IPS-NIHi7 (cell line): Measurements from ENCODE around the gene GP1BB.
A peak's percentile ranks its signal among the peaks of the same experiment; 100 is the strongest.

Experiments
- DNase-seq: peaks from one replicate; pipeline ENCODE4 v3.0.0; 2012; ENCODE audit warnings: mixed read lengths; ENCODE audit errors: extremely low spot score

The GP1BB gene

DNA sequence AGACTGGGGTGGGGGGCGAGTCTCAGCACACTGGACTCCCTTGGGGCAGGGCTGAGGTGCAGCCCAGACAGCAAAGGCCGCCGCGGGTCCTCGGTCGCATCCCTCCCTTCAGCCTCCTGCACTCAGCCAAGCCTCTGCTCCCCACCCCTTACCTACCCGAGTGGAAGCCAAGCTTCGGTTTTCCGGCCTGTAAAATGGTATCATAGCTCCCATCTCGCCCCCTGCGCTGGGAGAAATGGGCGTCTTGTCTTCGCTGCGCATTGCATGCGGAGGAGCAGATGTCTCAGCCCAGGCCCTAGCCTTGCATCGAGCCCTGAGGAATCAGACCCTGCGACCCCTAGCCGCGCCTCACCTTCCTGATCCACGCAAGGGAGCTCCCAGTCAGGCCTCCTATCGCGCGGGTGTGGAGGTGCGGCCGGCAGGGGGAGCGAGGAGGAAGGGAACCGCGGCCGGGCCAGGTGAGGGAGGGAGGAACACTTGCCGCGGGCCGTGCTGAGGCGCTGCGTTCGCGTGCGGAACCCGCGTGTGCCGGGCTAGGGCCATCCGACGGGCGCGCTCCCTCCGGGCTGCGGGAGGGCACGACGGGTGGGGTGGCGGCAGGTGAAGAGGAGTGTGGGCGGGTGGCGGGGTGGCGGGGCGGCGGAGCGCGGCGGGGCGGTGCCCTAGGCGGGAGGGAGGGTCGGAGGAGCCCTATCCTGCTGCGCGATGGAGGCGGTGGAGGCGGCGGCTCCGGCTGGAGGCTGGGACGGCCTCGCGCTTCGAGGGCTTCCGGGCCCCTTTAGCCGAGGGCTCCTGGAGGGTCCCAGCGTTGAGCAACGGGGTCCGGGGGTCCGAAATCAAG is 33.2 kb downstream of the GP1BB start:
- peak; percentile 58 for DNase-seq

DNA sequence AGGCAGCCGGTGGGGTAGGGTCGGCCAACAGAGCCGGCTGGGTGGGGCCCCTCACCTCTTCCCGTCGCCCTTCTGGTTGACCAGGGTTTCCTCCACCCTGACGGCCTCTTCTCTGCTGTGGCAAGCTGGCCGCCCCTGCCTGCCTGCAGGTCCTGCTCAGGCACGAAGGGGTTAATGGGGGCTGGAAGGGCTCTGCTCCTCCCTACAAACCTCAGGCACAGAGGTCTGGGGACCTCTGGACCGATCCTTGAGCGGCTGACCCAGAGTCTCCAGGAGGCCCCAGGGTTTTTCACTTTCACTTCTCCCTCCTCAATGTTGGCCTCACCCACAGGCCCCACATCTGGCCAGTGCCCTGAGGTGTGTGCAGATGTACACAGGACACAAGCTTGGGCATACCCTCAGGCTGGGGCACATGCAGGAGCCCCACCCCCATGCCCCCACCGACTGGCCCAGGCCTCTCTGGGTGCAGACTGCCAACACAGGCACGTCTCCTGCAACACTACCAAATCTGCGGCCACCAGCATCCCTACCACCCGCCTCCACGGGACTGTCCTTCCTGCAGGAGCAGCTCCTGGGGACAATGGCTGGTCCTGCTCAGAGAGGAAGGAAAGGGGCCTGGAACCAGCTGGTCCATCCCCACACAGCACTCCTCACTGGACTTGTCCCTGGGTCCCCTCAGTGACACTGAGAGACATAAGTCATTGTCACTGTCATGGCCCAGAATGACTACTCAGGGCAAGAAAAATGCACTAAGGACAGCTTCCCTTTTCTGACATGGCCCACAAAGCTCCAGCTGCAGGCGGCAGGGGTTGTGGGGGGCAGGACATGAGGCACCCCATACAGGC is 34.0 kb downstream of the GP1BB start:
- DNase-seq: no peak

DNA sequence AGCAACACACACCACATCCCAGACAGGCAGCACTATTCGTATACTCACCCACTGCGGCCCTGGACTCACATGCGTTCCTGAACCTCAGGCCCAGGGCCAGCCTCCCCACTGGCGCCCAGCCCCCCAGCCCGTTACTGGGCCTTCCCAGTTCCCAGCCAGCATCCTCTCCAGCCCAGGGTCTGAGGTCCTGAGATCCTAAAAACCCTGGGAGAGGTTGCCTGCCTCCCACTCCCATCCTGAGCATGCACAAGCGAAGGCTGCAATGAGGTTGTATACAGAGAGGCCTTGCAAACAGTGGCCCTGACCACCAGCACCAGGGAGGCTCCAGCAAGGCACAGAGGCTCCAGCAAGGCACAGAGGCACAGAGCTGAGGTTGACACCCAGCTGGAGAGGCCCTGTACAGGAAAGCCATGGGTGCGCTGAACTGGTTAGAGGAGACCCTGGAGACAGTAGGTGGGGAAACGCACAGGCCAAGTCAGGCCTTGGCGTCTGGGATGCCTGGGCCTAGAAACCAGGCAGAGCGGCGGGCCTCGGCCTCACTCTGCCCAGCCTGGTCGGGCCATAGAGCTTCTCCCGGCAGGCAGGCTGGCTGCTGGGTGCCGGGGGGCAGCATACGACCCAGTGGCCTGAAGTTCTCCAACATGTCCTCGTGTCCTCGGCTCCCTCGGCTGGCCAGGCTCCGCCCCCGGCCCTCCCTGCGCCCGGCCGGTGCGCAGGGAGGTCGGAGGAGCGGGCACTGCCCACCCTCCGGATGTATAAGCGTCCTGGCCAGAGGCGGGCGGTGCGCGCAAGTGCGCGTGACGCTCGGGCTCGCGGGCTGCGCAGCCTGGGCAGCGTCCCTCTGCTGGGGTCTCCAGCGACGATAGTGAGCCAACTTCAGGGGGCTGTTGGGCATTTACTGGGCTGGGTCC is 34.9 kb downstream of the GP1BB start:
- no peak for DNase-seq

DNA sequence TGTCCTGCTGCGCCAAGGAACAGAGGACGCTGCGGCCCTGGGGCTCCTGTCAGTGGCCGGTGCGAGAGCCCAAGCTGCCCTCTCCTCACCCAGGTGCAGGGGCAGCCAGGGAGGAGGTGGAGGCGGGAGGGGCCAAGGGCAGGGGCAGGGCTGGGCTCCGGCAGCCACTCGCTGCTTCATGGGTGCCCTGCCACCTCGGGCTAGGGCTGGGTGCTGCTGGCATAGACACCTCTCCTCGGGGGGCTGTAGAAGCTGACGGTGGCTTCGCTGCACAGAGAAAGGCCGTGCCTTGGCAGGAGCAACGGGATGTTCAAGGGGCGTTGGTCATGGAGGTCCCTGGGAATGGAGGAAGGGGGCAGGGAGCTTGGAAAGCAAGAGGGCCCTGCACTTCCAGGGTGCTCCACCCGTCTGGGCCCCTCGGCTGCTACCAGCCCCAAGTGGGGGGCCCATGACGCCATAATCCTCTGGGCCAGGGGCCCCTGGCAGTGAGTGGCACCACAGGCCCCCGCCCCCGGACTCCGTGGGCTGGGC is 35.6 kb downstream of the GP1BB start:
- no peak for DNase-seq

DNA sequence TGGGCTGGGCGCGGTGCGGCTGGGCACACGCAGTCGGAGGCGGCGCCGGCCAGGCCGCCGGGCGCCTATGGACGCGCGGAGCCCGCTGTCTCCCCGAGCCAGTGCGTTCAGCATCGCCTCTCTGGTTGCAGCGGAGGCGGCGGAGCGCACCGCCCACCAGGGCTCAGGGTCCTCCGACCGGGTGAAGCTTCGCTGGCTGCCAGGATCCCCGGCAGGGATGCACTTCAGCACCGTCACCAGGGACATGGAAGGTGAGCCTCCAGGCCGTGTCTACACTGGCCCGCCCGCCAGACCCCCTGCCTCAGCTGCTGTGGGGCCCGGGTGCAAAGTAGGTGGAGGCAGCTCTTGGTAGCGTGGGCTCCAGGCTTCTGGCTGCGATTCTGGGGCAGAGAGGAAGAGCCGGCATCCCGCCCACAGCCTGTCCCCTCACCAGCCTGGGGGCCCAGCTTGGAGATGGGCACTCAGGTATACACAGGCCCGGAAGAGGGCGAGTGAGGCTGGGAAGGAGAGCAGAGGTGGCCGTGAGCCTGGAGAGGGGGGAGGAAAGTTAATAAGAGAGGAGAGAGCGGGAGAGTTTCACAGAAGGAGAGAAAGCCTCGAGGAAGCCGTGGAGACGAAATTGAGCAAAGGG is 36.2 kb downstream of the GP1BB start:
- DNase-seq: no peak

DNA sequence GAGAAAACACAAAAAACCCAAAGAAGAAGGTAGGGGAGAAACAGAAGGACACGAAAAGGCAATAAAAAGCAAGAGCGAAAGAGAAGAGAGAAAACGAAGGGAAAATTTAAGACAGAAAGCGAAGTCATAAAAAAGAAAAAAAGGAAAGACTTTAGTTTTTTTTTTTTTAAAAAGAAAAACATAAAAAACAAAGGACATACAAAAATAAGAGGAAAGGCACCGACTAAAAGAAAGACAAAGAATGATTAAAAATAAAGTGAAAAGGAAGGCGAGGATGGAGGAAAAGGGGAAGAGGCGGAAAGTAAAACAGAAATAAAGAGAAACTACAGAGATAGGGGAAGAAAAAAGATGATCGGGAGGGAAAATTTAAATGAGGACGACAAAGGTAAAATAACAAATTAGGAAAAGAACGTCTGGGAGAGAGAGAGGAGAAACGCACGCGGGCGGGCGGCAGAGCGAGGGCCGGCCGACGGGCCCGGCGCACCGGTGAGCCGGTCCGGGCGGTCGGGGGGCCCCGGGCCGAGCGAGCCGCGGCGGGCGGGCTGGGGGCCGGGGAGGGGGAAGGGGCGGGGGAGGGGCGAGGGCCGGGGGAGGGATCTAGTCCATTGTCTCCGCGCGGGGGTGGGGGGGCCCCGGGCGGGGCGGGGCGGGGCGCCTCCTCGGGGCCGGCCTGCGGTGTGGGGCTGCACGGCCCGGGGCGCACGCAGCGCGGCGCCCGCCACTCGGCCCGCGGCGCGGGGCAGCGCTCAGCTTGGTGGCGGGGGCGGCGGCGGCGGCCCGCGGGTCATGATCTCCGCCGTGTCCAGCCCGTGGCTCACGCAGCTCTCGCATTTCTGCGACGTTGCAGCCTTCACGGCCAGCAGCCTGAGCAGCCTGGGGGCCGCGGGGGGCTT is 37.0 kb downstream of the GP1BB start, which contains the start of gene TBX1:
TBX1 (plus strand) TSS at position 721 of the 893 bp plus-strand sequence; CDS start at position 787, 66 bp downstream.
- DNase-seq: no peak

DNA sequence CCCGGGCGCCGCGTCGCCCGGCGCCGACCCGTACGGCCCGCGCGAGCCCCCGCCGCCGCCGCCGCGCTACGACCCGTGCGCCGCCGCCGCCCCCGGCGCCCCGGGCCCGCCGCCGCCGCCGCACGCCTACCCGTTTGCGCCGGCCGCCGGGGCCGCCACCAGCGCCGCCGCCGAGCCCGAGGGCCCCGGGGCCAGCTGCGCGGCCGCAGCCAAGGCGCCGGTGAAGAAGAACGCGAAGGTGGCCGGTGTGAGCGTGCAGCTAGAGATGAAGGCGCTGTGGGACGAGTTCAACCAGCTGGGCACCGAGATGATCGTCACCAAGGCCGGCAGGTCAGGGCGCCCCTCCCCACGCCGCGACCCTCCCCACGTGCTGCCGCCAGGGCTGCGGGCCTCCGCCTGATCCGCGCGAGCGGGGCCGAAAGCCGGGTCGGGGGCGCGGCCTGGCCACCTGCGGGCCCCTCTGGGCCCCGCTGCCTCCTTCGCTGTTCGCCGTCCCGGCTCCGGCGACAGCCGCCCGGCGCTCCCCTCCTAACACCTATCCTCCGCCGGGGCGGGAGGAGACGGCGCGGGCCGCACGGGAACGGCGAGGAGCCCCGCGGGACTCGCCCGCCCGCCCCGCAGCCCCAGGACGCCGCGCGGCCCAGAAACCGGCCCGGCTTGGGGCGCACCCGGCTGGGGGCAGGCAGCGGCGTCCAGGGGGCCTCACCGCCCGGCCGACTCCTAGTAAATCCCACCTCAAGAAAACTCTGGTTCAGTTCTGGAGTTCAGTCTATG is 37.8 kb downstream of the GP1BB start:
- no peak for DNase-seq

DNA sequence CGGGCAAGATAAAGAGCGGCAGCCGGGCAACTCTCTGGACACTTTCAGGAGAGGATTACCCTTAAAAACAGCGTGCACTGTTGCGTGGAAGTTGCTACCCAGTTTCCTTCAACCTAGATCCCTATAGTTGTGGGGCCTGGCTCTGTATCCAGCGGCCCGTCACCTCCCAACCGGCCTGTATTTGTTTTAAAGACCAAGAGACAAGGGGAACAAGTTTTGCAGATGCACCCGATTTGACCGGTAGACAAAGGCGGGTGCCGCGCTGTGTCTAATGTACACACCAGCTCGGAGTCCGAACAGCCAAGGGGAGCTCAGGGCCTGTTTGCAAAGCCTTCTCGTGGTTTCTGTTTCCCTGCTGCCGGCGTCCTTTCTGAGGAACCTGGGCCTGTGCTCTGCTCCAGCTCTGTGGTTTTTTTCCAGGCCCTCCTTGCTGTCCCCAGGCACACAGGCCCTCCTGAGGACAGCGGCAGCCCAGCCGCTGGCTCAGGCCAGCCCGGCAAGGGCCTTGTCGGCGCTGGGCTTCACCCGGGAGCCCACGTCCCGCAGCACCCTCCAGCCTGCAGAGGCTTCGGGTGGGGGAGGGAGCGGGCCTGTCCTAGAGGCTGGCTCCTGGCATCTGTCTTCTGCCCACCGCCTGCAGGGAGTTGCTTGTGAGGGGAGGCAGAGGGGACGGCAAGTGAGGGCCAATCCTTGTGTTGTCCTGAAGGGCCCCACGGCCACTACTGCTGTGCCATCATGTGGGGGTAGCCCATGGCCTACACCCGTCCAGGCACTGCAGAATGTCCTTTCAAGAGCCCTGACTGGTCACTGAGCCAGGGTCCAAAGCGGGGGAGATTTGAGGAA is 38.6 kb downstream of the GP1BB start:
- DNase-seq: no peak

DNA sequence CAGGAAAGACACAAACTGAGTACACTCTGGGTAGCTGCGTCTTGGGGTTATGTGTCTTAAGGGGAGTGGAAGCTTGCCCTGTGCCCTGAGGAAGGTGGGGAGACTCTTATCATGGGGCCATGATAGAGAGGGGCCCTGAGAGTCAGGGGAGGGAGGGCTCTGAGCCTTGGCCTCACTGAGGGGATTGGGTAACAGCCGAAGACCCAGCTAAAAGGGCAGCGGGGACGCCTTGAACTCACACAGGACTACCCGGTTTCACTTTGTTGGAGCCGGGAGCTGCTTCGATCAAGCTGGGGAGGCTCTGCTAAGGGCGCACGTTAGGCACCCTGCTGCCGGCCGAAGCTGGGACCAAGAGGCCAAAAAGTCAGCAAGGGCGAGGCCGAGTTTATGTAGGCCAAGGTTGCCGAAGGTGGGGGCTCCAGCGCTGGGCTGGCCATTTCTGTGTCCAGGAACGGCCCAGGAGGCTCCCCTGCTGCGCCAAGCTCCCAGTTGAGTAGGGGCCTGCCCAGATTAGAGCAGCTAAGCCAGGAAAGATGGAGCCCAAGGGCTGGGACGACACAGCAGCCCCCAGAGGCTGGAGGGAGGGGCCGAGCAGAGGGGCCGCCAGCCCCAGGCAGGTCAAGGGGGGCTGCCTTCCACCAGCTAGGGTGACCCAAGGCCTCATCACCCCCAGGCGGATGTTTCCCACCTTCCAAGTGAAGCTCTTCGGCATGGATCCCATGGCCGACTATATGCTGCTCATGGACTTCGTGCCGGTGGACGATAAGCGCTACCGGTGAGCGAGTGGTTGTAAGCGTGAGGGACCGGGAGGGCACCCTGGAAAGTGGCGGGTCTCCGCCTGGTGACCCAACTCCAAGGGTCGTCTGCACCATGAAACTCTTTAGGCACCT is 39.5 kb downstream of the GP1BB start:
- no peak for DNase-seq

DNA sequence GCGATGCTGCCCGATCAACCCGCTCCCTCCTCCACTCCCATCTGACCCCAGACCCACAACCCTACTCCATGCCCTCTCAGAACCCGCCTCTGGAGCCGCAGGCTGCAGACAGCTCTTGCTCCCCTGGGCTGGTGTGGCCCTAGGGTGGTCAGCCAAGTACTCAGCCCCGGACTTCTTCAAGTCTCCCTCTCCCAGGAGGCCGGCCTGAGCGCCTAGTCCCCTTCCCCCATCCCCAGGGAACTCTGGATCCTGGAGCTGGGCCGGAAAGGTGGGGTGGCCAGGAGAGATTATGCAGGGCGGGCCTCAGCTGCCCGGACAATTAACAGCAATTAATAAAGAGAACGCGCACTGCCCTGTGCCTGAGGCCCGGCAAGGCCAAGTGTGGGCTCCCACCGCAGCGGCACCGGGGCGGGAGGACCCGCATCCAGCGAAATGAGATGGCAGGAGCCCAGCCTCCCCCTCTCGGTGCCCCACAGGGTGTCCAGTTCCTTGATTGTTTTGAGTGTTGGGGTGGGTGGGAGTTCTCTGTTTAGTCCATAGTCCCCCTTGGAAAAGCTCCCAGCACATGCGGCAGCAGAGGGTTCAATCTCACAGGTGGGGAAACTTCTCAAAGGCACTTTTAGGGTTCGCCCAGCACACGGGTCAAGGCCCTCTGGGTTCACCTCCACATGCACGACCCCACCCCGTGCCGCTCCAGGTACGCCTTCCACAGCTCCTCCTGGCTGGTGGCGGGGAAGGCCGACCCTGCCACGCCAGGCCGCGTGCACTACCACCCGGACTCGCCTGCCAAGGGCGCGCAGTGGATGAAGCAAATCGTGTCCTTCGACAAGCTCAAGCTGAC is 40.3 kb downstream of the GP1BB start:
- no peak for DNase-seq

DNA sequence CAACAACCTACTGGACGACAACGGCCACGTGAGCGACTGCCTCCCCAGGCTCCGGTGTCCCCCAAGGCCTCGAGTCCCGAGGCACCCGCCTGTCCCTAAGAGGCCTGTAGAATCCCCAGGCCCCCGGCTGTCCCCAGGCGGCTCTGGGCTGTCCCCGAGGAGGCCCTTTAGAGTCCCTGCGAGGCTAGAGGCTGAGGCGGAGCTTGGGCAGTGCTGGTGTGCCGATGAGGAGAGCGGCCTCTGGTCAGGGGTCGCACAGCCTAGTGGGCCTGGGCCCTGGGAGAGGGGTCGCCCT is 40.9 kb downstream of the GP1BB start:
- no peak for DNase-seq

DNA sequence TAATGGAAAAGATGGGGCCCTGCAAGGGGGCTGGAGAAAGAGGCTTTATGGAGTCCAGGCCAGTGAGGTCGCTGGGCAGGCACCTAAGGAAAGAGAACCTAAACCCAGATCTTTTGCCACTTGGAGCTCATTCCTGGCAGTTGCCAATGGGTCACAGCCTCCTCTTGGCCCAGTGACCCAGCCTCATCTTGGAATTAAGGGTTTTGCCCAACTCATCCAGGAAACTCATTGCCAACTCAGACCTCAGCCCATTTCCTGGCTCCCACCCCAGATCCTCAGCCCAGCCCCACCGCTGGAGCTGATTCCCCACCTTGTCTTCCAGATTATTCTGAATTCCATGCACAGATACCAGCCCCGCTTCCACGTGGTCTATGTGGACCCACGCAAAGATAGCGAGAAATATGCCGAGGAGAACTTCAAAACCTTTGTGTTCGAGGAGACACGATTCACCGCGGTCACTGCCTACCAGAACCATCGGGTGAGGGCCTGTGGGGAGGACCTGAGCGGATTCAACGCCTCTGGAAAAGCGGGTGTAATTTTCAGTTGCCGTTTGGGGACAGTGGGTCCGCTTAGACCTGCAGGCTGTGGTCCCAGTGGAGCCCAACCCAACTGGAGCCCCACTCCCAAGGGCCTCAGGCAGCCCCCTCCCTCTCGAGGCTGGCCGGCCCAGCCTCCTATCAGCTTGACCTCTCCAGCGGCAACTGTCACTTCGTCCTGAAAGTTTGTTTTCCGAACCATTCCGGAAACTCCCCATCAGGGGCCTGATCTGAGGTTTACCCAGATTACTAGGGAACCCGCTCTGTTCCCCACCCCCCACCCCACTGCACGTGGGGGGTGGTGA is 41.5 kb downstream of the GP1BB start:
- no peak for DNase-seq

DNA sequence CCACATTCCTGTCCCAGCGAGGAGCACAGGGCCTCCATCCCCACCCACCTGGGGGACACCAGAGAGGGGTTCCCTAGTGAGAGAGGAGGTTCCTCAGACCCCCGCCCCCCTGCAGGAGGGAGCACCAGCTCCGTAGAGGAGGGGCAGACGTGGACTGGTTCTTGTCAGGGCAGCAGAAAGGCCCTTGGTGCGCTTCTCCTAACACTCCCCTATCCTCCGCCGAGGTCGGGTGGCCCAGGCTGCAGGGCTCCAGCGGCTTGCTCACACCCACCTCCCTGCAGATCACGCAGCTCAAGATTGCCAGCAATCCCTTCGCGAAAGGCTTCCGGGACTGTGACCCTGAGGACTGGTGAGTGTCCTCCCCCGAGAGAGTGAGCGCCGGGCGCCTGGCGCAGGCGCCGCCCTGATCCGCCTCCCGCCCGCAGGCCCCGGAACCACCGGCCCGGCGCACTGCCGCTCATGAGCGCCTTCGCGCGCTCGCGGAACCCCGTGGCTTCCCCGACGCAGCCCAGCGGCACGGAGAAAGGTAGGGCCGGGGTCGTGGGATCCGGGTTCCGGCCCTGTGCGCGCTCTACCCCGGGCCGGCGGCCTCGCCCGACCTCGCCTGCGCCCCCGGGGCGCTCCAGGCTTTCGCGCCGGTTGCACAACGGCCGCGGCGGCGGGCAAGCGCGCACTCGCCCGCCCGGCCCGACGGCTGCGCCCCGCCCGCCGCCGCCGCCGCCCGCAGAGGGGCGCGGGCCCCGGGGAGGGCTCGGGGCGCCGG is 42.3 kb downstream of the GP1BB start:
- DNase-seq: no peak

DNA sequence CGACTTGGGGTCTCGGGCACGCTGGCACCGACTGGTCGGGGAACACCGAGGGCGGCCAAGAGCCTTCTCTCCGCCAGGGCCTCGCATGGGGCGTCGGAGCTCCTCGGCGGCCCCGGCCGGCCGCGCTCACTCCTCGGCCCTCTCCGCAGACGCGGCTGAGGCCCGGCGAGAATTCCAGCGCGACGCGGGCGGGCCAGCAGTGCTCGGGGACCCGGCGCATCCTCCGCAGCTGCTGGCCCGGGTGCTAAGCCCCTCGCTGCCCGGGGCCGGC is 42.8 kb downstream of the GP1BB start:
- no peak for DNase-seq
